Stimulated activated CD8-positive, alpha-beta memory T cell treated with anti-CD3 and anti-CD28 coated beads, Interleukin-2, amount 100 ng/mL, for 48 hours (primary cell): Measurements from ENCODE around the gene TNRC6C.
"Not testable (repeated sequence)": the region's sequence is repeated elsewhere in the genome, so short reads cannot be mapped to it uniquely, and the experiment has no call there.

ENCODE experiments used
- DNase-seq, 2 donors: peaks; one replicate each; pipeline ENCODE4 v3.0.0-alpha.2; 2020; ENCODE audit warnings: low read depth in 2 of 2

Gene TNRC6C

DNA sequence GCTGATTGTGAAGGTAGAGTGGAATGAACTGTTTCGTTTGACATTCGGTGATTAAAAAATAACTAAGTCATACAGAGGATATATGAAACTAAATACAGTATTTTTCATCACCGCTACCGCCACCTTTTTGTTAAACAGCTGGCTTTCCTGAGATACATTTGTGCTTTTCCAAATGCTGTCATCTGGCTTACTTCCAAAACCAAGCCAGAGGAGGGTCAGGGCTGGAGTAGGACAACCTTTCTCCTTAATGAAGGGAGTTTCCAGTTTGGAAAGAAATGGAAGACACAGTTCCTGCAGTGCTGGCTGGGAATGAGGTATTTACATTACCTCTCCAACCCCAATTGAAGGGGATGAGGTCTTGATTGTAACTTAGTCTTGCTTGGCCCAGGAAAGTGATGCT is 3.2 kb downstream of the TNRC6C start:
- DNase-seq: no peak

DNA sequence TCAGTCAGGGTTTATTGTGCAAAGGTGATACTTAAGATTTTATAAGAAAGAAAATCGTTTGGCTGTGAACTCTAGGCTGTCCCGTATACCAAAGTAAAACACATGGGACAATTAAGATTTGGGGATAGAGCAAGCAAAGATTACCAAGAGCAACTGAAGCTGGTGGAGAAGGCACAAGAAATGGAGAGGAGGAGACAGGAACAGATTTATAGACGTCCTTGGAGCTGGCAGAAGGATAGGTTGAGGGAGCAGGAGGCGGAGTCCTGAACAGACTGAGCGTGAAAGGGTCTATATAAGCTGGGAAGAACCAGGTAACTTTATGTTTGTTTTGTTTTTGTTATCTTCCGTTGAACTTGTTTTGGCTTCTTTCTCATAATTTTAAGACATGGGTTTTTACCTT is 3.8 kb downstream of the TNRC6C start:
- DNase-seq: no peak

DNA sequence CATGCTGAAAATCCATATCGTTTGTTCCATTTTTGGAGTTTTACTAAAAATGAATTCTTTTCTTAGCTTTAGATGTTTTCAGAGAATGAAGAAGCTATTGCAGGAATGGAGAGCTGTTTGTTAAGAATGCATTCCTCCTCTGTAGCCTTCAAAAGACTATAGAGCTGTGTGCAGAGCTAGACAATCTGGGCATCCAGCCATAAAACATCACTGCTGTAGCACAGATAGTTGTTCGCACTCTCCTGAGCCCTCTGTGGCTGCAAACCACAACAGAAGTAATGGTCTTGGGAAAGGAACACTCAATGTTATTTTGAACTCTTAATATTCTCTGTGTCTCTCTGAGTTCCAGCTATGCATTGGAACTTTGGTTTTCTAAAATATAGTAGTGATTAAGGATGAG is 4.9 kb downstream of the TNRC6C start:
- no peak for DNase-seq

DNA sequence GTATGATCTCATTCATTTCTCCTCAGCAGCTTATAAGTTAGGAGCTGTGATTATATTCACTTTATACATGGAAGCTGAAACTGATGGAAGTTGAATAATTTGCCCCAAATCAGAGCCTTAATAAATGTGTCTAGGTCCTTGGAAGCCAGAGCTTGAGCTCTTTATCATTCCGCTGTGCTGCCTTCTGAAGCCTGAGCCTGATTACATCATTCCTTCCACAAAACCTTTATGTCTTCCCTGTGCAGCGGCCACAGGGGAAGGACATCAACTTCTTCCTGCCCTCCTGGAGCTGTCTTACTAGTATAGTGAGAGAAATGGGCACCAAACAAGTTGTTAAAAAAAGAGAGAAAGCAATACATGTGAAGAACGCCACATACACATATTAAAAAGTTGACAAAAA is 6.8 kb downstream of the TNRC6C start:
- DNase-seq: no peak

DNA sequence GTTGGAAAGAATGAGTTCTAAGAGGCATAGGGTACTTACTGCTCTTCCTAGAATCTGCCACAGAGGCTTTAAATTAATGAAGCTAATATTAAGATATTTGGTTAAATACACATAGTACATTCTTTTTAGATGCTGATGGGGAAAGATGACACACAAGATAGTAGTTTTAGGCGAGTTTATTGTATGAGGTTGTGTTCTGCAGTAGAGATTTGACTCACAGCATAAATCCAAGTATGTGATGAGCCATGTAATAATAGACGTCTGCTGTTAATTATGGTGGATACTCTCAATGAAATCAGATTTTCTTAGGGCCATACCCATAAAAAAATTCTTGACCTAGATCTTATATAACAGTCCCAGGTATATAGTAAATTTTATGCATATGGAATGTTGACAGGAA is 8.0 kb downstream of the TNRC6C start:
- DNase-seq: no peak

DNA sequence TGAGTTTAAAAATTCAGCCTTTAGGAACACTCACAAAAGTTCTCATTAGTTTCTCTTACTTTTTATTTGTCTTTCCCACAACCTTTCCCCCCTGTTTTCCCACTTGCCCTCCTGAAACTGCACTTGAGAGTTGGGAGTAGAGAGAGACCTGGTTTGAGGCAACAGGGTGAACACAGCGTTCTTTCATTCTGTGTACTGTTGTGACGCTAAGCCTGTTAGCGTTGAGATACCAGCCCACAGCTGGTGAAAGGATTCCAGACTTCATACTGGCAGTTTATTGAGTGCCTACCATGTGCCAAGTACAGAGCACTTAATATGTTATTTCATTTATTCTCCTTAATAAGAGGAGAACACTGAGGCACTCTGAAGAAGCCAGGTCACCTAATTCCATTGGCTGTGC is 10.3 kb downstream of the TNRC6C start:
- no peak for DNase-seq

DNA sequence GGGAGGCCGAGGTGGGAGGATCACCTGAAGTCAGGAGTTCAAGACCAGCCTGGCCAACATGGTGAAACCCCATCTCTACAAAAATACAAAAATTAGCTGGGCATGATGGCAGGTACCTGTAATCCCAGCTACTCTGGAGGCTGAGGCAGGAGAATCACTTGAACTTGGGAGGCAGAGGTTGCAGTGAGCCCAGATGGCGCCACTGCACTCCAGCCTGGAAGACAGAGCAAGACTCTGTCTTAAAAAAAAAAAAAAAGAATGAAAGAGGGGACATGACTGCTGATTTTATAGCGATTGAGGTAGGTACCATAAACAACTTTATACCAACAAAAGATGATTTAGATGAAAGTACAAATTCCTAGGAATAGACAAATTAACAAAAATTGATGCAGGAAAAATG is 13.8 kb downstream of the TNRC6C start:
- not testable (repeated sequence) for DNase-seq

DNA sequence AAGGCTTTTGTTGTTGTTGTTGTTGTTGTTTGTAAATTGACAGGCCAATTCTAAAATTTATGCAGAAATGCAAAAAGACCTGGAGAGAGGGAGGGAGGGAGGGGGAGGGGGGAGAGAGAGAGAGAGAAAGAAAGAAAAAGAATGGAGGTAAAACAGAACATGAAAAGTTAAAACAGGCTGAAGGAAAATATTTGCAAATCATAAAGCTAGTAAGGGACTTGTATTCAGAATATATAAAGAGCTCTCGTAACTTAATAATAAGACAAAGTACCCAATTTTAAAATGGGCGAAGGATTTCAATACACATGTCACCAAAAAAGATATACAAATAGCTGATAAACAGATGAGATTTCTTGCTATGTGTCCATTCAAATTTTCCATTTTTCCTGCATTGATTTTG is 15.4 kb downstream of the TNRC6C start:
- DNase-seq: no peak

DNA sequence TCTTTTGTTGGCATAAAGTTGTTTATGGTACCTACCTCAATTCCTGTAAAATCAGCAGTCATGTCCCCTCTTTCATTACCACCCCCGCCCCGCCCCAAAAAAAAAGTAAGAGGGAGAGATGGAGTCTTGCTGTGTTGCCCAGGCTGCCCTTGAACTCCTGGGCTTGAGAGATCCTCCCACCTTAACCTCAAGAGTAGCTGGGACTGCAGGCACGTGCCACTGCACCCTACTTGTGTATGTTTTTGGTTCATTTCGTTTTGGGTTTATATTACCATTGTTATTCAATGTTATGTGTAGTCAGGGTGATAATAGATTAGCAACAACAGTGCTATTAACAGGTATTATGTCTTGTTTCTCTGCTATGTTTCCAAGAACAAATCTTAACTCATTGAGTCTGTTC is 15.9 kb downstream of the TNRC6C start:
- no peak for DNase-seq

DNA sequence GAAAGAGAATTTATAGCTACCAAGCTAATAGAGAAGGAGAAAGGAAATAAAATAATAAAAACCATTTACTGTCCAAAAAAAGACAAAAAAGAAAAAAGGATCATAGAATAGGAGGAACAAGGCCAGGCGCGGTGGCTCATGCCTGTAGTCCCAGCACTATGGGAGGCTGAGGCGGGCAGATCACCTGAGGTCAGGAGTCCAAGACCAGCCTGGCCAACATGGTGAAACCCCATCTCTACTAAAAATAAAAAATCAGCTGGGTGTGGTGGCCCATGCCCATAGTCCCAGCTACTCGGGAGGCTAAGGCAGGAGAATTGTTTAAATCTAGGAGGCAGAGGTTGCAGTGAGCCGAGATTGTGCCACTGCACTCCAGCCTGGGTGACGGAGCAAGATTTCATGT is 23.9 kb downstream of the TNRC6C start:
- not testable (repeated sequence) for DNase-seq

DNA sequence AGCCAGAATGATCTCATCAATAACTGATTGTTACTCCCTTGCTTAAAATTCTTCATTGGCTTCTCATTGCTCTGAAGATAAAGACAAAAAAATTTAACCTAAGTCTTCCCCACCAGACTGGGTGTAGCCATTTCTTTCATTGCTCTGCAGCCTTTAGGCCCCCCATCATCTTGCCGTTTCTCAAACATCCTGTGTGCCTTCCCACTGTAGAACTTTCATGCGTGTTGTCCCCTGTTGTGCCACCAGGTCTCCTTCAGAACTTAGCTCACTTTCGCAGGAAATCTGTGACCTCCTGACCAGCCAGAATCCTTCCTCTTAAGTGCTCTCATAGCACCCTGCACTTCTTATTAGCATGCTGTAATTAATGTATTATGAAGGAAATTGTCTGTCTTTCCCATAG is 31.8 kb downstream of the TNRC6C start:
- no peak for DNase-seq

DNA sequence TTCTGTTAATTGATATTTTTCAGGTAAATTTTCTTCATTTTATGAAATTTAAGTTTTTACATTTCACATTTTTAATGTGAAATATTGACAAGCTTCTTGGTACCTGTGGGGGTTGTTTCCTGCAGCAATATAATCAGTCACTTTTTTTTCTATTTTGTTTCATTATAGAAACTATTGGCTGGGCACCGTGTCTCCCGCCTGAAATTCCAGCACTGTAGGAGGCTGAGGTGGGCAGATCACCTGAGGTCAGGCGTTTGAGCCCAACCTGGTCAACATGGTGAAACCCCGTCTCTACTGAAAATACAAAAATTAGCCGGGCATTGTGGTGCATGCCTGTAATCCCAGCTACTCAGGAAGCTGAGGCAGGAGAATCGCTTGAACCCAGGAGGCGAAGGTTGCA is 35.2 kb downstream of the TNRC6C start:
- not testable (repeated sequence) for DNase-seq

DNA sequence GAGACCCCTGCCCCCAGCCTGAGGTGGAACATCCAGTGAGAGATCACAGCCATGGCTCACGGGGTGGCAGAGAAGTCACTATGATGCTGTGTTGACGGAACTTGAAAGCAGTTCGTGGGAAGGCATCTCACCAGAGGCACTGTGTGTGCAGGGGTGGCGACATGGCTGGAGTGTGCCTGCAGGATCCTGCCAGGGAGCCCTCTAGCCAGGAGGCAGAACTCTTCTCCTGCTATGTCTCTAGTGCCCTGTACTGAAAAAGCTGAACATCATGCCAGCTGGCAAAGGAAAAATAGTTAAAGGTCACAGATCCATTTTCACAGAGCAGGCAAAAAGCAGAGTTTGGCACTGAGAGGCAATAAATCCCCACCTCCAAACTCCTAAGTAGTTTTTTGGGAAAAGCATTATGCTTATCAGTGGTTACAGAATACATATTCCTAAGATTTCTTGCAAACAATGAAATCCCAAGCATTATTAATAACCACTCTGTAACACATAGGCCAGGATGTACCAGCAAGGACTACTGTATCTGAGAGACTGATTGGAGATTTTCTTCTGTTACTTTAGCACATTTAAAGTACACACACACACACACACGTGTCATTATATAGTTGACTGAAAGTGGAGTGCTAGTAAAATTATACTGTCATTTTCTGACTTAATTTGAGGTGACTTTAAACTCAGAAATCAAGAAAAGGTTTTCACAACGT is 36.8 kb downstream of the TNRC6C start:
- no peak for DNase-seq

DNA sequence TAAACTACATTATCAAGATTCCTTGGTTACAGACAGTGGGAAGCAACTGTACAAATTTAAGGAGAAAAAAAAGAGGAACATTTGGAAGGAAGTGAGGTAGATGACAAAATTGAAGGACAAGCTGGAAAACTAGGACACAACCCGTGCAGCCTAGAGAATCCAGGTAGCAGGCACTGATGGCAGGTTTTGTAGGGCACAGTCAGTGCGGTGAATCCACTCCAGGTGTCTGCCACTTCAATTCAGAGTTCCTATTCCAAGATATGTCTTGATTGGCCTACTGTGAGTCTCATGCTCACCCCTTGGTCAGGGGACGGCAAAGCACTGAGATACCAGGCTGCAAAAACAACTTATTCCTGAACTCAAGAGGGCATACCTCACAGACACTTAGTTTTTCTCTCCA is 37.8 kb downstream of the TNRC6C start:
- no peak for DNase-seq

DNA sequence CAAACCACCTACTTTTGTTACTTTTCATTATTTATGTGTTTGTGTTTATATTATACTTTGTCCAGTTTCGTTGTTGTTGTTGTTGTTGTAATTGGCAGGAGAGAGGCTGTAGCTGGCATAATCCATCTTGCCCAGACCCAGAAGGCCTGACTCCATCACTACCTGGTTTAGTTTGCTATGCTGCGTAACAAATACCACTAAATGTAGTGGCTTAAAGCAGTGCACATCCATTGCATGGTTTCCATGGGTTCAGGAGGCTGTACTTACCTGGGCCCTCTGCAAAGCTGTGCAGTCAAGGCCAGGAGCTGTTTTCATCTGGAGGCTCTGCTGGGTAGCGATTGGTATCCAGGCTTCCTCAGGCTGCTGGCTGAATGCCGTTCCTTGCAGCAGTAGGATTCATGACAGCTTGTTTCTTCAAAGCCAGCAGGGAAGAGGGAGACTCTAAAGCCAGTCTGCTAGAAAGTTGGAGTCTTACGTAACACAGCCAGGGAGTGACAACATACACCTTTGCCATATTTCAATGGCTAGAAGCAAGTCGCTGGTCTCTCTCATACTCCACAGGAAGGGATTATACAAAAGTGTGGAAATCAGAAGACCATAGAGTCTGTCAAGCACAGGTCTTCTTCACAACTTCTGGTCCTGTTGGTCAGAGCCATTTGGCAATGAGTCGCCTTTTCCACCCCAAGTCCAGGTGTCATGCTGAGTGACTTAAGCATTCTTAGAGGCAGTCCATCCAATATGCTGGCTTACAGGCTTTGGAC is 41.1 kb downstream of the TNRC6C start:
- no peak for DNase-seq

DNA sequence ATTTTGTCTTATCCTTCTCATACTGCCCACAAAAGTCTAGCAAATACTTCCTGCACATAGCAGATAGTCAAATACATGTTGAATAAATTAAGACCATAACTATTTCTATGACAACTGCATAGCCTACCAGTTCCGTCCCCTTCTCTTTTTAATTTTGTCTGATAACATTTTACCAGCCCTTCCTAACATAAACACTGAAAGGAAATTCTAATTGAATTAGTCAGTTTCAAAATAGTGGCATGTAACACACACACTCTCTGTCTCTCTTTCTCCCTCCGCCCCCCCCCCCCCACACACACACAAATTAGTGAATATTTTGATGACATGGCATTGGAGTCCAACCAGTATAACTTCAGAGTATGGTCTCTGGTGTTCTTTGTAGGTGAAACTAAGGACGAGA is 41.8 kb downstream of the TNRC6C start:
- DNase-seq: no peak

DNA sequence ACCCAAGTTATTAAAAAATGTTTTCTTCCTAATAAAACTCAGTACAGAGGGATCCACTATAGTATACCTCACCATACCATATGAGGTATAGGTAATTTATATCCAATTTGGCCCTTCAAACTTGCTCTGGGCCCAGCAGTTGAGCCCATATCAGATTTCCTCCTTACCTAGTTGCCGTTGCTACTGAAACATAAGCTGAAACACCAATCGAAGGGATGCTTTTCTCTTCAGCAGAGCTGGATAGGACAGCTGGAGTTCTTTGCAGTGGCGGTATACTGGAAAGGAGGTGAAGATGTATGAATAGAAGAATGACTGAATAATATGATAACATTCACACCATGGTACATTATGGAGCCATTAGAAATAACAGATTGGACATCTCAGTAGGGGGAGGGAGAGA is 42.7 kb downstream of the TNRC6C start:
- DNase-seq: no peak

DNA sequence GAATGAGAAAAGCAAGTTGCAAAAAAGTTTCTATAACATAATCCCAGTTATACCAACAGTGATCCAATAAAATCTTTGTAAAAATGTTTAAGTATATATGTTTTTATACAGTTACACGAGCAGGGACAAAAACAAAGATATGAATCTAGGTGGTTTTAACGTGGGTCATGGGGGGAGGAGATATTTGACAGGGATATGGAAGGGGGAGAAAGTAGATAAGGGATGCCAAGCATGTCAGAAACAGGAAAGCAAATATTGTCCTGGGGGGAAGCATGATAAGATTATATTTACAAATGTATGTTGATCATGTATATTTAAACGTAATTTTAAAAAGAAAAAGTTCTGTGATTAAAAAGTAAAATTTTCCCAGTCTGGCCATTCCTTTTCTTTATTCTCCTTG is 43.1 kb downstream of the TNRC6C start:
- no peak for DNase-seq

DNA sequence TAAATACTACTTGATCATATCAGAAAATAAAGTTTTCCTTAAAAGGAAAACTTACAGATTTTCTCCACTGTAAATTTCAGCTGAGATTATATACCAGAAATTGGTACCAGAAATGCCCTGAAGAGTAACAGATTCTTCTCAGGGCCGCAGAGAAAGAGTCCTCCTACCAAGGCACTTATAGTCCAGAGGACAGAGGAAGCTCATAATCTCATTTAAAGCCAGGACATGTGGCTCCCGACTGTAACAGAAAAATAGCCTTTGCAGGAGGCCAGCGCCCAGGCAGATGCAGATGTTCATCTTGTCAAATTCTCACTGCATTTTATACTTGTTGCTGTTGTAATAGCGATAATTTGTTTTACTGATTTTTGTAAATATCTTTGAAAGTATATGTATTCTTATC is 43.7 kb downstream of the TNRC6C start:
- no peak for DNase-seq

DNA sequence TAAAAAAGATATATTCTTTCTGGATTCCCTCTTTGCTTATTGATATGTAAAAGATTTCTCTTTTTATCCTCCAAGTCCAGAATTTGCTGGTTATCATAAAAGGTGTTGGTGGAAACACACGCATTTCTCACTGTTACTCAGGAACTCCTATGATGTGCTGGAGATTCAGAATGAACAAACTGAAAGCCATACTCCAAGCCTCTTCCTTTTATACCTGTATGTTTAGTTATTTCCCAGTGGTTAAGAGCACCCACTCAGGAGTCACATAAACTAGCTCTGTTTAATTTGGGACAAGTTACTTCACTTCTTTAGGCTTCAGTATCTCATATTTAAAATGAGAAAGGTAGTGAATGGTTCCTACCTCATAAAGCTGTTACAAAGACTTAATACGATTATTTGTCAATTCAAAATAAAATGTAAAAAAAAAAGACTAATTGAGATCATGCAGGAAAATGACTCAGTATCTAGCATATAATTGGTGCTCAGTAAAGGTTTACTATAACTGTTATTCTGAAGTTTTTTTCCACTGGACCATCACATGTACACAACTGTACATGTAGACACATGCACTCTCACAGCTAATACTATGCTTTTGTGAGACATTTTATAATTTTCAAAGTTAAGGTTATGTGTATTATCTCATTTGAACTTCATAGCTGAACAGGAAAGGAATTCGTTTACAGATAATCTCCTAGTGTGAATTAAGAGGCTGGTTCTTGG is 47.1 kb downstream of the TNRC6C start:
- no peak for DNase-seq

DNA sequence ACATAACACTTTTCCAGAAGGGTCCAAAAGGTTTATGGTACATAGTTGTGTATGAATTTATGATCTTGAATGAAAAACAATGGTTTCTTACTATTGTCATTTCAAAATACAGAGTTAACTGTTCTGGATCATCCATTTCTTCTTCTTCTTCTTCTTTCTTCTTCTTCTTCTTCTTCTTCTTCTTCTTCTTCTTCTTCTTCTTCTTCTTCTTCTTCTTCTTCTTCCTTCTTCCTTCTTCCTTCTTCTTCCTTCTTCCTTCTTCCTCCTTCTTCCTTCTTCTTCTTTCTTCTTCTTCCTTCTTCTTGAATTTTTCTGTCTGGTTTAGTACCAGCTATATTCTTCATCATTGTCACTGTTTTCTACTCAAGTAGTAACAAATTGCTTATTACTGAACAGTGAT is 47.8 kb downstream of the TNRC6C start:
- no peak for DNase-seq

DNA sequence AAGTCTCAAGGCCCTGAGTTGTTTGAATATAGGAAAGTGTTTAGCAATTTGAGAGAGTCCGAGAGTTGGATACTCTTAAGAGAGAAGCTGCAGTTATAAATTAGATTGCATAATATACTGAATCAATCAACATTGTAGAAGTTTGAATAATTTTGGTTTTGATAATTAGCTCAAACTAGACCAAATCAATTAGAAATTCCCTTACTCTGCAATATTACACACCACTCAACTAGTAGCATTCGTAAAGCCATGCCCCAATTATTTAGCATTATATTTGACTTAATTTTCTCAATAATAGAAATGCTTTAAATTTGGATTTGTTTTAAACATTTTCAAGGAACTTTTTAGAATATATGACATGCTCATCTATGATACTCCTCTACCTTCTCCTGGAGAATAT is 49.1 kb downstream of the TNRC6C start:
- DNase-seq: no peak

DNA sequence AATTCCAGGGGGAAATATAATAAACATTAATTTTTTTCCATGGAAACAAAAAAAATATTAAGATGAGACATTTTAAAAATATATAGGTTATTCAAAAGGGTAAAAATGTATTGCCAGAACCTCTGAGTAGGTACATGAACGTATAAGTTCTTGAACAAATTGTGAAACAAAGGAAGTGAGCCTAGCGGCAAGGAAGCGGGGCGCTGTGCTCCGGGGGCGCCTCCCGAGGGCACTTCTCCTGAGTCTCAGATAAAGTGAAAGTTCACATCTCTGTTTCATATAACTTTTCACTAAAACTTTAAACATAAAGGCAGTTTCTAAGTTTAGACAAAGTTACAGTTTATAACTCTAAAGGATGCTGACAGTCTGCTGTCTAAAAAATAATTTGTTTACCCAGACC is 52.3 kb downstream of the TNRC6C start:
- no peak for DNase-seq
